ENCODE results near the gene PARP2.

- TF ChIP-seq EZH2phosphoT487 (IDR thresholded peaks at IDR 0.05; ENCODE audit: borderline replicate concordance) (no peak), CTCF (conservative IDR thresholded peaks at IDR 0.05; ENCODE audit: low read length) (no peak)
These were observed 25.7 kb upstream of the PARP2 start for GRCh38 chr14:20317720-20318119.
